Effector memory CD8-positive, alpha-beta T cell (primary cell): ENCODE data around the gene DLAT.

ENCODE experiments used
- ATAC-seq: fragments of 150-1000 bp; cut with Tn5 transposase; replicated peaks from 2 replicates; pipeline ENCODE4 v1.10.0; 2021; ENCODE audit warnings: mild to moderate bottlenecking, moderate library complexity
- DNase-seq, 3 experiments: peaks; one replicate each; pipeline ENCODE4 v3.0.0; 2021
- H3K27ac Mint-ChIP-seq, 2 donors: one replicate each; pipeline ENCODE4 v1.8.0; 2022; ENCODE audit warnings: mild to moderate bottlenecking in 2 of 2, mixed read lengths in 2 of 2, moderate library complexity in 2 of 2
- H3K27me3 Mint-ChIP-seq, 2 donors: one replicate each; pipeline ENCODE4 v1.8.0; 2022; ENCODE audit warnings: mixed read lengths in 2 of 2
- H3K36me3 Mint-ChIP-seq: one replicate; pipeline ENCODE4 v1.8.0; 2022; ENCODE audit warnings: mild to moderate bottlenecking, moderate library complexity, mixed read lengths; ENCODE audit not compliant: insufficient read depth
- H3K4me1 Mint-ChIP-seq, 2 donors: one replicate each; pipeline ENCODE4 v1.8.0; 2022; ENCODE audit warnings: low read depth in 2 of 2, mixed read lengths in 2 of 2
- H3K4me3 Mint-ChIP-seq, 2 donors: one replicate each; pipeline ENCODE4 v1.8.0; 2022; ENCODE audit warnings: mild to moderate bottlenecking in 2 of 2, mixed read lengths in 2 of 2, moderate library complexity in 2 of 2
- H3K9me3 Mint-ChIP-seq, 2 donors: one replicate each; pipeline ENCODE4 v1.8.0; 2022; ENCODE audit warnings: mixed read lengths in 2 of 2
- total RNA-seq, 9 experiments: gene quantifications; one replicate each; lab custom pipeline; 2026; lab: John Stamatoyannopoulos, UW

DLAT gene
- 22.2 to 114 (median 55.0) reads per million in 9 experiments for total RNA-seq

- Mint-ChIP-seq H3K4me3 (peak within 1 kb of the TSS; percentile 100), H3K36me3 (peaks cover 30% of the 10 kb centered on the region), H3K4me1 (peaks cover 17 to 19% of the 10 kb centered on the region in 2 donors)
These were observed at the start of gene DLAT for GRCh38 chr11:112024773-112025678. DLAT (plus strand) TSS chr11:112025408; CDS start chr11:112025473, 65 bp downstream.

GRCh38 chr11:111976119-111976766 lies 49.0 kb upstream of the DLAT start:
- peaks cover 6 to 41% of the 10 kb centered on the region in 2 donors for H3K27me3 Mint-ChIP-seq
- peak overlapping the region; percentile 45 to 66 for H3K4me3 Mint-ChIP-seq
- ATAC-seq (no peak), DNase-seq (no peak)
- peaks cover 6% of the 10 kb centered on the region for H3K36me3 Mint-ChIP-seq
- H3K27ac Mint-ChIP-seq, result no peak overlapping the region
- peaks cover 0 to 6% of the 10 kb centered on the region in 2 donors for H3K4me1 Mint-ChIP-seq
- no peaks in the 10 kb centered on the region for H3K9me3 Mint-ChIP-seq

More at GRCh38 chr11:112024773-112025678, at the start of gene DLAT:
- ATAC-seq (peak; percentile 90), DNase-seq (peak; percentile 75 to 81 (median 77))
- peak within 1 kb of the TSS; percentile 97 to 99 for H3K27ac Mint-ChIP-seq
- no peaks in the 10 kb centered on the region for H3K27me3 Mint-ChIP-seq
- H3K9me3 Mint-ChIP-seq, result no peaks in the 10 kb centered on the region

- Mint-ChIP-seq H3K4me1 (peaks cover 0 to 6% of the 10 kb centered on the region in 2 donors), H3K27ac (no peak overlapping the region), H3K9me3 (no peaks in the 10 kb centered on the region), H3K36me3 (peaks cover 6% of the 10 kb centered on the region), H3K4me3 (peak overlapping the region; percentile 45 to 66), H3K27me3 (peaks cover 6 to 41% of the 10 kb centered on the region in 2 donors)
- ATAC-seq (no peak), DNase-seq (no peak)
These were observed 48.5 kb upstream of the DLAT start for GRCh38 chr11:111976767-111977145.

GRCh38 chr11:111977146-111978027 lies 47.8 kb upstream of the DLAT start:
- DNase-seq, result peak in 1 of 3 experiments; percentile 8
- Mint-ChIP-seq H3K4me1 (peaks cover 0 to 6% of the 10 kb centered on the region in 2 donors), H3K4me3 (peak overlapping the region; percentile 59 to 66), H3K9me3 (no peaks in the 10 kb centered on the region), H3K27ac (no peak overlapping the region), H3K27me3 (peaks cover 6 to 41% of the 10 kb centered on the region in 2 donors), H3K36me3 (peaks cover 6% of the 10 kb centered on the region)
- ATAC-seq, result peak; percentile 72

GRCh38 chr11:111978028-111978771 lies 47.0 kb upstream of the DLAT start:
- Mint-ChIP-seq H3K4me3 (peak overlapping the region; percentile 59 to 61), H3K9me3 (no peaks in the 10 kb centered on the region), H3K4me1 (peaks cover 0 to 6% of the 10 kb centered on the region in 2 donors), H3K27me3 (peaks cover 6 to 41% of the 10 kb centered on the region in 2 donors), H3K36me3 (peaks cover 6% of the 10 kb centered on the region), H3K27ac (no peak overlapping the region)
- no peak for ATAC-seq
- DNase-seq, result no peak

GRCh38 chr11:111980062-111980461 lies 45.1 kb upstream of the DLAT start:
- no peak for ATAC-seq
- Mint-ChIP-seq H3K36me3 (peaks cover 6% of the 10 kb centered on the region), H3K9me3 (no peaks in the 10 kb centered on the region), H3K27me3 (peaks cover 6 to 41% of the 10 kb centered on the region in 2 donors), H3K4me1 (peaks cover 0 to 6% of the 10 kb centered on the region in 2 donors), H3K4me3 (no peak overlapping the region), H3K27ac (no peak overlapping the region)
- no peak for DNase-seq

- peaks cover 6 to 39% of the 10 kb centered on the region in 2 donors for H3K27me3 Mint-ChIP-seq
- H3K4me3 Mint-ChIP-seq, result no peak overlapping the region
- no peak overlapping the region for H3K27ac Mint-ChIP-seq
- peaks cover 0 to 6% of the 10 kb centered on the region in 2 donors for H3K4me1 Mint-ChIP-seq
- H3K36me3 Mint-ChIP-seq, result peaks cover 4% of the 10 kb centered on the region
- ATAC-seq (no peak), DNase-seq (no peak)
- no peaks in the 10 kb centered on the region for H3K9me3 Mint-ChIP-seq
These were observed 43.9 kb upstream of the DLAT start for GRCh38 chr11:111981270-111981669.

- ATAC-seq, result peak; percentile 71
- H3K9me3 Mint-ChIP-seq, result no peaks in the 10 kb centered on the region
- H3K27me3 Mint-ChIP-seq, result peaks cover 6 to 32% of the 10 kb centered on the region in 2 donors
- DNase-seq, result peak; percentile 17 to 33 (median 20)
- H3K4me3 Mint-ChIP-seq, result no peak overlapping the region
- H3K36me3 Mint-ChIP-seq, result peaks cover 4% of the 10 kb centered on the region
- H3K27ac Mint-ChIP-seq, result no peak overlapping the region
- H3K4me1 Mint-ChIP-seq, result peaks cover 0 to 4% of the 10 kb centered on the region in 2 donors
These were observed 43.2 kb upstream of the DLAT start for GRCh38 chr11:111982019-111982464.

GRCh38 chr11:111982541-111983186 lies 42.5 kb upstream of the DLAT start:
- no peak overlapping the region for H3K27ac Mint-ChIP-seq
- ATAC-seq, result no peak
- H3K4me3 Mint-ChIP-seq, result no peak overlapping the region
- no peak for DNase-seq
- H3K9me3 Mint-ChIP-seq, result no peaks in the 10 kb centered on the region
- H3K27me3 Mint-ChIP-seq, result peaks cover 6 to 28% of the 10 kb centered on the region in 2 donors
- H3K36me3 Mint-ChIP-seq, result peaks cover 3% of the 10 kb centered on the region
- H3K4me1 Mint-ChIP-seq, result peaks cover 0 to 1% of the 10 kb centered on the region in 2 donors

- Mint-ChIP-seq H3K27ac (no peak overlapping the region), H3K36me3 (no peaks in the 10 kb centered on the region), H3K27me3 (peaks cover 0 to 21% of the 10 kb centered on the region in 2 donors), H3K4me3 (no peak overlapping the region), H3K4me1 (no peaks in the 10 kb centered on the region), H3K9me3 (no peaks in the 10 kb centered on the region)
- no peak for ATAC-seq
- DNase-seq, result no peak
These were observed 41.8 kb upstream of the DLAT start for GRCh38 chr11:111983187-111983986.

- Mint-ChIP-seq H3K4me1 (no peaks in the 10 kb centered on the region), H3K36me3 (no peaks in the 10 kb centered on the region), H3K27ac (peak overlapping the region in 1 of 2 donors; percentile 0), H3K9me3 (no peaks in the 10 kb centered on the region), H3K4me3 (no peak overlapping the region), H3K27me3 (no peaks in the 10 kb centered on the region)
- DNase-seq (no peak), ATAC-seq (no peak)
These were observed 38.6 kb upstream of the DLAT start for GRCh38 chr11:111986589-111986988.
